Right lobe of liver (tissue), 6 donors: ENCODE data around the gene SYT6. TPM values are rescaled to one million over a fixed set of nuclear protein-coding genes. Genes with fewer than 3 reads are reported as not detected.

Experiments
- ATAC-seq, 4 donors: fragments of 200-7000 bp; cut with Tn5 transposase; one replicate each; pipeline ENCODE4 v1.9.1; 2020; ENCODE audit warnings: mild to moderate bottlenecking in 4 of 4, moderate library complexity in 4 of 4
- DNase-seq, 3 donors: peaks; one replicate each; pipeline ENCODE4 v3.0.0-alpha.2; 2020
- H3K27ac ChIP-seq, 3 donors: fragments of 200-600 bp; one replicate each; pipeline ENCODE4 v1.8.0; 2022
- H3K27me3 ChIP-seq, 2 donors: fragments of 200-600 bp; one replicate each; pipeline ENCODE4 v1.8.0; 2022
- H3K36me3 ChIP-seq, 4 donors: fragments of 200-600 bp; sonication (generic) in 1 of 4; one replicate each; pipeline versions ENCODE4 v1.5.1 to v1.8.0; 2017 to 2022; ENCODE audit warnings: control low read depth in 1 of 4
- H3K4me1 ChIP-seq, 4 donors: fragments of 200-600 bp; sonication (generic) in 1 of 4; one replicate each; pipeline versions ENCODE4 v1.5.1 to v1.8.0; 2017 to 2022; ENCODE audit warnings: control low read depth in 1 of 4
- H3K4me3 ChIP-seq, 3 donors: fragments of 200-600 bp; one replicate each; pipeline ENCODE4 v1.8.0; 2022
- H3K9me3 ChIP-seq, 4 donors: fragments of 200-600 bp; sonication (generic) in 1 of 4; one replicate each; pipeline versions ENCODE4 v1.5.1 to v1.8.0; 2017 to 2022; ENCODE audit warnings: control low read depth in 1 of 4
- CTCF ChIP-seq, 4 donors: fragments of 200-600 bp in 3 of 4; fragments of 450-650 bp in 1 of 4; IDR thresholded peaks; one replicate each; pipeline versions ENCODE4 v1.5.1 to v1.8.0; 2016 to 2022; ENCODE audit warnings: antibody characterized with exemption in 4 of 4, mild to moderate bottlenecking in 2 of 4
- POLR2A ChIP-seq: fragments of 450-650 bp; IDR thresholded peaks from one replicate; pipeline ENCODE4 v1.6.1; 2017; ENCODE audit warnings: antibody characterized with exemption, mild to moderate bottlenecking
- WGBS: methylation state at CpG from one replicate; pipeline ENCODE4 v1.1.6; 2018; ENCODE audit warnings: low coverage, low lambda C conversion rate; ENCODE audit not compliant: insufficient coverage; ENCODE audit errors: missing lambda C conversion rate; 5-methylcytosine and 5-hydroxymethylcytosine counted together
- intact Hi-C, 2 donors: fragments of 100-400 bp; cut with DNase I; formaldehyde crosslinking; loops; one replicate each; pipeline versions ENCODE4 v1.11.2 to v1.14.1; 2022
- total RNA-seq, 6 experiments: library from RNA; depleted of rRNA in 2 of 6; stranded (reverse); fragments of >200 nt in 2 of 6; fragmentation: NEBNext Ultra II Directional in 3 of 6; extraction: Animal tissue kit (Norgen Biotek cat#: 25700) in 3 of 6; gene quantifications; one replicate each; pipeline versions ENCODE4 v1.1.0 to v1.2.4, GENCODE V29; 2016 to 2023
- donor health status: DM: no; HTN: yes; CAD: no.
- donor health status: DM: no; HTN: no; CAD: no.
- donor health status: DM: no; HTN: no; CAD: no.
- donor health status: DM: no; HTN: yes; CAD: no.
- donor health status: DM: no; HTN: yes; CAD: no.

The SYT6 gene
- total RNA-seq, 6 experiments from 2014 or later, result not detected

GRCh38 chr1:114094675-114095074, 59.0 kb downstream of the SYT6 start:
- H3K27me3 ChIP-seq, result no peaks in the 10 kb centered on the region
- no peaks in the 10 kb centered on the region for H3K9me3 ChIP-seq
- no peak for ATAC-seq
- no peak overlapping the region for H3K27ac ChIP-seq
- no peaks in the 10 kb centered on the region for H3K36me3 ChIP-seq
- H3K4me3 ChIP-seq, result no peak overlapping the region
- H3K4me1 ChIP-seq, result no peaks in the 10 kb centered on the region
- intact Hi-C loops, result no loop called here
- TF ChIP-seq CTCF (IDR thresholded peaks at IDR 0.05), result no peak
- no peak for TF ChIP-seq POLR2A
- DNase-seq, result no peak
- WGBS, result 72% methylated on average over 9 of the region's 9 CpGs

DNA sequence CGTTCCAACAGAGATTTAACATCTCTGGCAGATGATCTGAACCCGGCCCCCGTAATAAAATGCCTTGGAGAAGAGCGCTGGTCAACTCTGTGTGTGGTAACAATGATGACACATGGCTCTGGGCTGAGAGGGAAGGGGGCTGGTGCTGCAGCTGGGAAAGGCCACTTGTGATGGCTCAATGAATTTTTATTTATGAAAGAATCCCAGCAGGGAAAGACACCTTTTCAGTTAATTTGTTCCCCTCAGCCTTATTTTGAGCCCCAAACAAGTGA, 59.4 kb downstream of the SYT6 start:
- 64% methylated on average over 3 of the region's 4 CpGs for whole genome bisulfite sequencing

DNA sequence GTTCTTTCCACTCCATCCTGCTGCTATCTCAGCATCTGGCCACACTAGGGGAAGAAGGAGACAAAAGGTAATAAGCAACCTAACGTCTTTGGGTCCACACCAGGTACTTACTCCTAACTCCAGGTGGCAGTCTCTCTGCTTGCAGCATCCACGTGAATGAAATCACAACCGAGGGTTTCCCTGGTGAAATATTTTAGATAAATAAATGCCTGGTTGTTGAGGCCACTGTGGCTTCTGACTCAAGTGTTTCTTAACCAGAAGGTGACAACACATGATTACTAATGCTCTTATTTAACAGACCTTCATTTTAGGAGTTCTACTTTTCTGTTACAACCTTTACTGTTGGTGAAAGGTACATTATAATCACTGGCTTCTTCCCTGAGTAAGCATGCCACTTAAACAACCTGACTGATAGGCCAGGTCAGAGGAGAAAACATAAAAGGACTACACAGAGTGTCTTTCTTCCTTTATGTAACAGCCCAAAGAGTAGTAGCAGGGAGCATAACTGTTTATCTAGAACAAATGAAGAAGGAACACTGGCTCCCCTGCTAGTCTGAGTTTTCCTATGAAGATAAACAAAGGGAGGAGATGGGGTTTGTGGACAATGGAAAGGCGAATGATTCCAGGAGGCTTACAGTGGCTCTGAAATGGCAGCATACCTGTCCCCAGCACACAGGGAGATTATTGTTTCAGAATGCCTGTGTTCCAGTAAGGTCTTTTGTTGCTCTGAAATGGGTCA, 59.9 kb downstream of the SYT6 start:
- 35% methylated on average over 4 of the region's 4 CpGs for WGBS
- intact Hi-C loops, result no loop called here
- Histone ChIP-seq H3K36me3 (no peaks in the 10 kb centered on the region), H3K4me1 (no peaks in the 10 kb centered on the region), H3K4me3 (no peak overlapping the region), H3K27me3 (no peaks in the 10 kb centered on the region), H3K27ac (no peak overlapping the region), H3K9me3 (no peaks in the 10 kb centered on the region)
- DNase-seq (no peak), ATAC-seq (no peak)
- TF ChIP-seq POLR2A (no peak), CTCF (IDR thresholded peaks at IDR 0.05) (no peak)

More for the DNA sequence above, 59.4 kb downstream of the SYT6 start:
- intact Hi-C loops, result no loop called here
- Histone ChIP-seq H3K9me3 (no peaks in the 10 kb centered on the region), H3K27ac (no peak overlapping the region), H3K27me3 (no peaks in the 10 kb centered on the region), H3K4me1 (no peaks in the 10 kb centered on the region), H3K4me3 (no peak overlapping the region), H3K36me3 (no peaks in the 10 kb centered on the region)
- ATAC-seq (no peak), DNase-seq (no peak)
- TF ChIP-seq POLR2A (no peak), CTCF (IDR thresholded peaks at IDR 0.05) (no peak)

GRCh38 chr1:114092186-114093062, 61.2 kb downstream of the SYT6 start:
- Histone ChIP-seq H3K4me1 (no peaks in the 10 kb centered on the region), H3K27ac (no peak overlapping the region), H3K9me3 (no peaks in the 10 kb centered on the region), H3K27me3 (no peaks in the 10 kb centered on the region), H3K4me3 (no peak overlapping the region), H3K36me3 (no peaks in the 10 kb centered on the region)
- TF ChIP-seq CTCF (IDR thresholded peaks at IDR 0.05) (no peak), POLR2A (no peak)
- intact Hi-C loops, result no loop called here
- ATAC-seq (no peak), DNase-seq (no peak)
- 60% methylated on average over 3 of the region's 3 CpGs for WGBS
